Stimulated activated CD8-positive, alpha-beta memory T cell treated with anti-CD3 and anti-CD28 coated beads, Interleukin-15, amount 100 ng/mL, for 48 hours (primary cell): Measurements from ENCODE around the gene MATR3.
"Not testable (repeated sequence)": the region's sequence is repeated elsewhere in the genome, so short reads cannot be mapped to it uniquely, and the experiment has no call there.

Experiments used
- DNase-seq, 2 donors: peaks; one replicate each; pipeline ENCODE4 v3.0.0-alpha.2; 2020; ENCODE audit warnings: low read depth in 2 of 2

The MATR3 gene

DNA sequence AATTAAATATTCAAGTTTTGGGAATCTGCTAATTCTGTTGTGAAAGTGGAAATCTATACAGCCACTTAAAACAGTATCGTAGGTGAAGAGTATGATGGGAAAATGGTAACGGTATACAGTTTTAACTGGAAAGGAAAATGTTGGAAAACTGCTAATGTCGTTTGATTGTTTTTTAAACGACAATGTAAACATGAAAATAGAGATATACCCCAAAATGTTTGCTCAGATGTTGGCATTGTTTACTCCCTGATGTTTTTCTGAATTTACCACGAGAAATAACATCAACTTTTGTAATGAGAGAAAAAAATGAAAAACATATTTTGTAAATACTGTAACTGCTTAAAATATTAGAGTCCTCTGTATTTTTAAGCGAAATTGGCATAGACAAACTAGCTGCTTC lies 2.7 kb downstream of the MATR3 start:
- no peak for DNase-seq

DNA sequence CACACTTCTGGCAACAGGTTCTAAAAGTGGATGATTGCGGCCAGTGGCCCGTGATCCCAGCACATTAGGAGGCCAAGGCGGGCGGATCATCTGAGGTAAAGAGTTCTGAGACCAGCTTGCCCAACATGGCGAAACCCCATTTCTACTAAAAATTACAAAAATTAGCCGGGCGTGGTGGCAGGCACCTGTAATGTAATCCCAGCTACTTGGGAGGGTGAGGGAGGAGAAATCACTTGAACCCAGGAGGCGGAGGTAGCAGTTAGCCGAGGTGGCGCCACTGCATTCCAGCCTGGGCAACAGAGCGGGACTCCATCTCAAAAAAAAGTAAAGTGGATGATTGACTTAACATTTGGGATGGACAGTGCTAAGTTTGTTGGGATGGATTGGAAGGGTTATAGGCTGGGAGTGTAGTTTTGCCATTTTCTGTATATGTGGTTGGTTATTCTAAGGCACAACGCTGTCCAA lies 3.4 kb downstream of the MATR3 start:
- DNase-seq: no peak

DNA sequence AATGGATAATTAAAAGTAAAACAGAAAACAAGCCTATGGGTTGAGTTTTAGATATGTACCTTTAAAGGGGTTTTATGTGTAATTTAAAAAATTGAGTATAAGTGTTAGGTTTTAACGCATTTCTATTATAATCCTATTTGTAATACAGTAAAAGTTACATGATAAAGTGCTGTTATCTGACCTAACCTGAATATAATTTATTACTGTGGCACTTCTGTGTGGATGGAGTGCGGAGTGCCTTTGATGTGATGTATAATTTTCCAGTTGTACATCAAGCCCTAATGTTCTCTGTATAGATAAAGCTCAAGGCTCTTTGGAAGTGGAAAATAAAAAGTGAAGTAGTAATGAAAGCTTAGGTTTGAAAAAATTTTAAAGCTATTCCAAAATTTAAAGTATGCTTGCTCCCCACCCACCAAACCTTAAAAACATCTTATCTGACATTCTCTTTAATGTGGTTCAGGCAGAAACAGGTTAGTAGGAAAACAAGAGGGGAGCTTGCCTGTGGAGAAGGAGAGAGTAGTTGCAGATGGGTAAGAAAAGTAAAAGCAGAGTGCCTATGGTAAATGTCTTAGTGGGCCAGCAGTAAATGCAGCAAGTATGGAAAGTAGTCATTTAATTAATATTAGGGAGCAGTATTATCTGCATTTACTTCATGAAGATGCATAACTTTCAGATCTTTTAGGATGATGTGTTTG lies 4.0 kb downstream of the MATR3 start:
- DNase-seq: no peak

DNA sequence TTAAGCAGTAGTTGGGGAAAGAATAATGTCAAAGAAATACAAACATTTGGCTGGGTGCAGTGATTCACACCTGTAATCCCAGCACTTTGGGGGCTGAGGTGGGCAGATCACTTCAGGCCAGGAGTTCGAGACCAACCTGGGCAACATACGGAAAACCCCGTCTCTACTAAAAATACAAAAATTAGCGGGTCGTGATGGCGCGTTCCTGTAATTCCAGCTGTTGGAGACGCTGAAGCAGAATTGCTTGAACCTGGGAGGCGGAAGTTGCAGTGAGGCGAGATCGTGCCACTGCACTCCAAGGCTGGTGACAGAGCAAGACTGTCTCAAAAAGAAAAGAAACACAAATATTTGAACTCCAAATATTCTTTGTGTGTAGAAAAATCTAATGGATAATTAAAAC lies 4.7 kb downstream of the MATR3 start:
- no peak for DNase-seq

DNA sequence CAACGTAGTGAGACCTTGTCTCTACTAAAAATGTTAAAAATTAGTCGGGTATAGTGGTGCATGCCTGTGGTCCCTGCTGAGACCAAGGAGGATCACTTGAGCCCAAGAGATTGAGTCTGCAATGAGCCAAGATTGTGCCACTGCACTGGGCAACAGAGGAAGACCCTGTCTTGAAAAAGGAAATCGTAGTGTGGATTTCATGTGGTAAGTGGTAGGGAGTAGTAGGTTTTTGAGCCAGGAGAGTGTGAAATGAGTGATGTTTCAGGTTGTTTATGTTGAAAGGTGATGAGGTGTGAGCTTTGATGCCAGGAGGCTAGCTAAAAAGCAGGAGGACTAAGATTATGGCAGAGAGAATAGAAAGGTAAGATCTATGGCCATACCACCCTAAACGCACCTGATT lies 5.9 kb downstream of the MATR3 start:
- no peak for DNase-seq

DNA sequence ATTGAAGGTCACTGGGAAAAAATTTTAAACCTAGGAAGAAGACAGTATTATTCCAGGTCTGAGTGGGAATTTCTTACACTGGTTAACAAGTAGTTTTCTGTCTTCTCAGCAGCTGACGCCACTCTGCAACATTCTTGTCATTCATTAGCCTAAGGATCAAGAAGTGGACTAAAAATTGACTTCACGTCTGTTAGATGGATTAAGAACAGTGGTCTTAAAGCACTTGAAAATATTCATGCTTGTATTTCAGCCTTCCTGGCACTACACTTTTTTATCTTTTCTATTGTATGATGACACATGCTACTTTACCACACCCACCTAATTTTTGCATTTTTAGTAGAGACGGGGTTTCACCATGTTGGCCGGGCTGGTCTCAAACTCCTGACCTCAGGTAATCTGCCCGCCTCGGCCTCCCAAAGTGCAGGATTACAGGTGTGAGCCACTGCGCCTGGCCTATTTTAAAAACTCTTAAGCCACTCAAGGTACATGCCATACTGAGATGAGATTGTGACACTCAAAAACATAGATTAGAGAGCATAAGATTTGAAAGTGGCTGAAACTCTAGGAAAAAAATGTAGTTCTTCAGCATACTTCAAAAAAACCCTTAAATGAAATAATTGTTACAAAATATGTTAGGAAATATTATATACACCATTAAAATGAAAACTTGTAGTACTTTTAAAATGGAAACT lies 8.4 kb downstream of the MATR3 start:
- no peak for DNase-seq

DNA sequence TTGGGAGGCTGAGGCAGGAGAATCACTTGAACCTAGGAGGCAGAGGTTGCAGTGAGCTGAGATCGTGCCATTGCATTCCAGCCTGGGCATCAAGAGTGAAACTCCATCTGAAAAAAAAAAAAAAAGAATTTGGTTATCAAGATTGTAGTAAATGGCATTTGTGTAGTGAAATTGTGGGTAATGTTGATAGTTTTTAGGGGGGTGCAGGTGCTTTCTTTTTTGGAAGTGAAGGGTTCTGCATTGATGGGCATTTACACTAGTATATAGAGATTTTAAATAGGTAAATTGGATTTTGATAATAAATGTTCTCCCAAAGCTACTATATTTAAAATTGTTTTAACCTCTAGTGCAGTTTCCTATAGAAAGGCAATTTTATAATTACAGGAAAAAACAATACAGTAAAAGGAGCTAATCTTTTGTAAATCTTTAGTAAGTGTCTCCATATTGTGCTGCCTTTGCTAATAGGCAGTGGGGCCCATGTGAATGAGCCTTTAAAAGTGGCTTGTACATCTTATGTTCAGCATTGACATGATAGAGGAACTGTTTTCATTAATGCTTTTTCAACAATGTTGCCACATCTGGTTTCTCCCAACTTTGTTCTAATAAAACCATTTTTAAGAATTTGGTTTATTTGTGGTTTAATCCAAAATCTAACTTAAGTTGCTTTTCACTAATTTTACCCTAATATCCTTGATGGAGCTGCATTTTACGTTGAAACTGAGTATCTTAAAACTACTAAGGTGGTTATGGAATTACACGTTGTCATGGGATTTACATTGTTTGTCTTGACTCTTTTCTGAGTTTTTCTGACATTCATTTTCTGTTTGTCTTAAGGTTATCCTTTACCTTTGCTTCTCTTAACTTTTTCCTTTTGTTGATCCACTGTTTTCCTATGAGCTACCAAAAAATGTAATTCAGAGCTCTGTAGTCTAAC lies 11.1 kb downstream of the MATR3 start:
- no peak for DNase-seq

DNA sequence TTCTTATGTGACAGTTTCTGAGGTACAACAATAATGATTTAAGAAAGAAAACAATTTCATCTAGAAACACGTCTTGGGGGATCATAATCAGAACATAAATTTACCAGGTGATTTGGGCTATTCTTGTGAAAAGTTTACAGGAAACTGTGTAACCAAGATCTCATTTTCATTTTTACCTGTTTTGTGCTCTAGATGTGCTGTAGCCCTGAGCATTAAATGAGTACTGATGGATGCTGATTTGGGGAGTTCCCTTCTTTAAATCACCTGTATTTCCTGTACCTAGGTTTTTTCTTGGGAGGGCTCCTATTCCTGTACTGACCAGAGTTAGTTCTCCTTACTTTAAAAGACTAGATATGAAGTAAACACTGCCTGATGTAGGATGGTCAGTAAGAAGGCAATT lies 12.7 kb downstream of the MATR3 start:
- DNase-seq: no peak

DNA sequence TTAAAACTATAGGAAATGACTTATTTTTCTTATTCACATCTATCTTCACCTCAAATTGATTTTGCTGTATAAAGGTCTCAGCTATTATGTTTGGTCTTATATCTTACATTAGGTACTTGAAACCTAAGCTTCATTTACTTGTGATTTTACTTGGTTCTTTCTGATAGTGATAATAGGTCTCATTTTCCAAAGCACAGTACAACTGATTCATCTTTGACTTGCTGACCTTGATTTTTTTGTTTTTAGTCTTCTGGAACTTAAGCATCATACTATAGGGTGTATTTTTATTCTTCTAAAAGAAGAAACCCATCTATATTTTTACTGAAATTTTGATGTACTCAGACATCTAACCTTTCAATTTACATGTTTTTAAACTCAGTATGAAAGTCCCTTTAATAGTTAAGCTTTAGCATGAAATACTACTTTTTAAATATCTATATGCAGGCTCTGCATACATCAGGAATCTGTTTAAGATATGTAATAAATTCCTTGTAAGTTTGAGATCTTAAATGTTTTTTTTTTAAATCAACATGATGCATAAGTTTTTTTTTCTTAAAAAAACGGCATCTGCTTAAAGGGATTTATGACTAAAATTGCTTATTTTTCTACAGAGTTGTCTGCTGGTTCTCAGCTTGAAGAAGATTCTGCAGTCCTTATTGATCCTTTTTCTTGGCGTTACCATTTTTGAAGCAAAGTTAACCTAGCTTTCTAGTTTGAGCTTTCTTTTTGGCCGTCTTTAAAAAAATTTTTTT lies 13.3 kb downstream of the MATR3 start:
- DNase-seq: no peak

DNA sequence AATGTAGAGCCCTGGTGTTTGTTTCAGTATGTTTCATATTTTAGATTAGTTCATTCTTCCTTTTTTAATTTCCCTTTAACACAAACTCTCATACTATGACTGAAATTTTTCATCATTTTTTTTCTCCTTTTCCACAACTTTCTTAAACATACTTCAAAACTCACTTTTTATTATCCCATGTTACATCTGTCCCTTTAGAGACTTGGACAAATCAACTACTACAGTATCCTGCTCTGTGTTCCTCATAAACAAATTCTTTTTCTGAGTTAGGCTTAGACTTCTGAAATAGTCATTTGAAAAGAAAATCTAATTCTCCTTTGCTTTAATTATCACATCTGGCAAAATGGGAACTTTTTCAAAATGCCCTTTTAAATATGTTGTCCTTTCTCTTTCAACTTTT lies 15.3 kb downstream of the MATR3 start:
- no peak for DNase-seq

DNA sequence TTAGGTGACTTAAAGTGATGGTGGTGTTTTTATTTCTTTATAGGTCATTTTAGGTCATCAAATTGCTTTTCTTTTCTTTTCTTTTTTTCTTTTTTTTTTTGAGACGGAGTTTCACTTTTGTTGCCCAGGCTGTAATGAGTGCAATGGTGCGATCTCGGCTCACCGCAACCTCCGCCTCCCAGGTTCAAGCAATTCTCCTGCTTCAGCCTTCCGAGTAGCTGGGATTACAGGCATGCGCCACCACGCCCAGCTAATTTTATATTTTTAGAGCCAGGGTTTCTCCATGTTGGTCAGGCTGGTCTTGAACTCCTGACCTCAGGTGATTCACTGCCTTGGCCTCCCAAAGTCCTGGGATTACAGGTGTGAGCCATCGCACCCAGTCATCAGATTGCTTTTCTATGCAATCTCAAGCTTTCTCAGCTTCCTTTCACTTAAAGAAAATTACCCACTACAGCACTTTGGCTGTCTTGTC lies 17.2 kb downstream of the MATR3 start:
- DNase-seq: not testable (repeated sequence)

DNA sequence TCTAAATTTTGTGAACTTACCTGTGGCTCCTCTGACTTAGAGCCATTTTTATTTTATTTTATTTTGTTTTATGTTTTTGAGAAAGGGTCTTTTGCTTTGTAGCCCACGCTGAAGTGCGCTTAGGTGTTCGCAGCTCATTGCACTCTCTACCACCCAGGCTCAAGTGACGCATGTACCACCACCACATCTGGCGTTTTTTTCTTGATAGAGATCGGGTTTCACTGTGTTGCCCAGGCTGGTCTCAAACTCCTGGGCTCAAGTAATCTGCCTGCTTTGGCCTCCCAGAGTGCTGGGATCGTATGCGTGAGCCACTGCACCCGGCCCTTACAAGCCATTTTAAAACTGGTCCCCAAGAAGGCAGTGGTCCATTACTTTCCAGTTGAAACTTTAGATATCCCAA lies 18.5 kb downstream of the MATR3 start:
- DNase-seq: no peak

DNA sequence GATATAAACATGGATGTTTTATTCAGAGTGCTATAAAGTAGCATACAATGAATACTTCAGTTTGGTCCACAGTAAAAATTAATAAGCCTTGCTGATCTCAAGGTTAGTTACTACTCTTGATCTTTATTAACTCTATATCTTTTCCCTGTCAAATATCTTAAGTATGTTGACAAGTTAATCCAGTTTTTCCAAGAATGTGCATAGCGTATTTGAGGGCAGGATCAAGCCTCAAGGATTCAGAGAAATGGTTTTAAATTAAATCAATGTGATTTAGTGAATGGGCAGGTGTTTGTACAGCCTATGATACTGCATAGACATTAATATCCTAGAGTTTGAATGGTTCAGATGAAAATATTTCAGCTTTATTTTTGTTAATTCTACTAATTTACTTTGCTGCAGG lies 20.7 kb downstream of the MATR3 start:
- DNase-seq: no peak

DNA sequence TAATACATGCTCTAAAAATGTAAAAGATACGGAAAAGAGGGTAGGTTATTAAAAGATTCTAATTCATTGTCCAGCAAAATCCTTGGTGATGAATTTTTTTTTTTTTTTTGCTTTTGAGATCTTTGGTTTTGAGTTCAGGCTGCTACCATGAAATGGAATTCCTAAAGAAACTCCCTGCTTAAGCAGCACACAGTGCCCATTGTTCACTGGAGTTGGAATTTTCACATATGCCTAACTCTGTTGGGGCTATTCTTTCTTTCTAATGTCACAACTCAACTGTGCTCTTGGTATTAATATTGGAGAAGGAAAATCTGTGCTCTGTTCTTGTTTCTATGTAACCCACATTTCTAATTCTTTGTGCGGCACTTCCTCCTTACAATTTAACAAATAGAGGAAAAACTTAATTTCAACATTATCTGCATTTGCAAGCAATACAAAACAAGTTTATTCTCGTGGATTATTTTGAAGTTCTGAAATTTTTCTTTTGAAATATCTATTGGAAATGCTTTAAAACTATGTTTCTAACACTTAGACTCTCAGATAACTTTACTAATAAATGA lies 21.6 kb downstream of the MATR3 start:
- DNase-seq: no peak

DNA sequence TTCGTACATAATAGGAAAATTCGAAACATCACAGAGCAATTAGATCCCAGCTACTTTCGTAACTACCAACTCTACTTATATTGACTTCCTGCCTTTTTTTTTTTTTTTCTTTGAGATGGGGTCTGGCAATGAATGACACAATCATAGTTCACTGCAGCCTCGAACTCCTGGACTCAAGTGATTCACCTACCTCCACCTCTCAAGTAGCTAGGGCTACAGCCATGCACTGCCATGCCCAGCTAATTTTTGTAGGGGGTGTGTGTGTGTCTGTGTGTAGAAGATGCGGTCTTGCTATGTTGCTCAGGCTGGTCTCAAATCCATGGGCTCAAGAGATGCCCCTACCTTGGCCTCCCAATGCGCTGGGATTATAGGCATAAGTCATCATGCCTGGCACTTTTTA lies 42.3 kb downstream of the MATR3 start:
- DNase-seq: no peak

DNA sequence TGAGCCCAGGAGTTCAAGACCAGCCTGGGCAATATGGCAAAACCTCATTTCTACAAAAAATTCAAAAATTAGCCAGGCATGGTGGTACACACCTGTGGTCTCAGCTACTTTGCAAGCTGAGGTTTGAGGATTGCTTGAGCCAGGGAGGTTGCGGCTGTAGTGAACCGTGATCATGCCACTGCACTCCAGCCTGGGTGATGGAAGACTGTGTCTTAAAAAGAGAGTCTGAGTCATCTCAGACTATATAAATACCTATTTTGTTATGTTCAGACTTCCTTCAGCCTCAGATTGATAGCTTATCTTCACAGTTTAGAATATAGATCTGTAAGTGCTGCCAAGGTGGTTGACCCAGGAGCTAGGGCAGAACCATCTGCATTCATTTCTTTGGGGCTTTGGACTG lies 46.5 kb downstream of the MATR3 start:
- DNase-seq: no peak

DNA sequence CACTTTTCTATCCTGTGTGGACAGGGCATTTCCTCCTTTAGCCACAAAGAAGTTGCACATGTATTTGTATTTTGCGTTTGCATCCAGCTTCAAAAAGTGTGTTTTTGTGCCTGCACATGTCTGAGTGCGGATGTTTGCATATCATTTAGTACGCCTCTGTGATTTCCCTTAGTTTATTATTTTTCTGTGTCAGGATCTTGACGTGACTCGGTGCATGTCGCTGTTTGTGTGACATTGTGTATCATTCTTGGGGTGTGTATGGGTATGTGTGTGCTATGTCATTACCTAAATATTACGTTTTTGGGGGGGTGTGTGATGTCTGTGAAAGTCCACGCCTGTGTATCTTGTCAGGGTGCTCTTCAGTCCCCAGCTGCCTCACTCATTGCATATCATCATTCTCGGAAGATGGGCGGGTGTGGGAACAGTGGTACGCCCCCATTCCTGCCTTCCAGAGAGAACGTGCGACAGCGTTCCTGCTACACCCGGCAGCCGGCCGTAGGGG lies 47.7 kb downstream of the MATR3 start:
- no peak for DNase-seq

DNA sequence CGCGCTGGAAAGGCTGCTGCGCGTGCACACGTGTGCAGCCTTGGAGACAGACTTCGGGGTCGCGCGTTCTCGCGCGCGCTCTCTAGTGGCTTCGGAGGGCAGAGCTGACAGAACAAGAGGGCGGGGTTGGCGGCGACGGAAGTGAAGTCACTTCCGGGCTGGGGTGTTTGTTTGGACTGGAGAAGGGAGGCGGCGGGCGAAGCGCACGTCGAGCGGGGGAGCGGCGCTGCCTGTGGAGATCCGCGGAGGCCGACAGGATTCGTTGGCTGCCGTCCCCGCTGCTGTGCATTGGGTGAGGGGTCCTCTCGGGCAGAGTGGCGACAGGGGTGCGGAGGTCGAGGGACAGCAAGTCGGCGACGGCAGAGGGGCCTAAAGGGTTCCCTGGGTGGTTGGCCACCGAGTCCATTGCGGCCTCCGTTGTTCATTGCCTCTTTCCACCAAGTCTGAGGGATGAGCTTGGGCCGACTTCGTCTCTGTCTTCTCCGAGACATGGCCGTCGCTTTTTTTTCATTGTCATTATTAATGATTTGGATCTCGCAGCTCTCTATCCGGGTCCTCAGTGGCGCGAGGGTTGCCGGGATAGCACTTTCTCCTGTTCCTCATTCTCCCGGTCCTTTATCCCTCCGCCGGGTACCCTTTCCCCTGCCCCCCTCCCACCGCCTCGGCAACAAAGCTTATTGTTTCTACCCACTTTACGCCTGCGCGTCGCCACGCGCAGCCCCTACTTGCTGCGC lies 48.3 kb downstream of the MATR3 start, which contains the start of gene PAIP2:
TSS of gene PAIP2 (plus strand) at position 166 of the 734 bp plus-strand sequence. CDS start 21,931 bp downstream, outside the sequence.
- peak; percentile 96 for DNase-seq

DNA sequence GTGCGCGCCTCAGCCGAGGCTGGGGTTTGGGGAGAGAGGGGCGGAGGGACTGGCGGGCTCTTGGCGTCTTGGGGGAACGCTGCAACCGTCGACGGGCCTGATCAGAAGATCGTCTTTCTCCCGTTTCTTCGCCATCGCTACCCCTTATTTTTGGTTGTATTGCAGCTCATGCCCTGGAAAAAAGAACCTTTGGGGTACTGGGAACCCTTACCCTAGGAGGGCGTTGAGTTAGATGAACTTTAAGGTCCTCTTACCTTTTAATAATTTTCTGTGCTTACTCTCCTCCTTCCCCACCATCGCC lies 48.8 kb downstream of the MATR3 start:
- peak in 1 of 2 donors; percentile 76 for DNase-seq

DNA sequence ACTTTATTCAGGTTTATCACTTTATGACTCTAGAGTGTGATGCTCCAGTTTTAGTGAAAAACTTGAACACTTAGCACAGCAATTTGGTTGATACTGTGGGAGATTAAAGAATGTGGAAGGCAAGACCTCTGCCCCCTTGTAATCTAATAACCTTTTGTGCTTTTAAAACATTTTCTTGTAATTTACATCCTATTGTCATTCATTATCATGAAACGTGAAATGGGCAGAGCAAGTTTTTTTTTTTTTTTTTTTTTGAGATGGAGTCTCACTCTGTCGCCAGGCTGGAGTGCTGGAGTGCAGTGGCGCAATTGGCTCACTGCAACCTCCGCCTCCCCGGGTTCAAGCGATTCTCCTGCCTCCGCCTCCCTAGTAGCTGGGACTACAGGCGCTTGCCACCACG lies 49.9 kb downstream of the MATR3 start:
- DNase-seq: no peak
